ENCODE data around the gene CIAPIN1. TPM values are rescaled to one million over a fixed set of nuclear protein-coding genes. Genes with fewer than 3 reads are reported as not detected.
"Not testable (repeated sequence)": the region's sequence is repeated elsewhere in the genome, so short reads cannot be mapped to it uniquely, and the experiment has no call there.

Gene CIAPIN1
- total RNA-seq, 1 donor from 2014 or later, result 56.9 TPM

GRCh38 chr16:57439947-57440346 is 7.2 kb downstream of the CIAPIN1 start:
- H3K9me3 ChIP-seq (ENCODE audit: control insufficient read depth in 3 of 3, low read length in 3 of 3); H3K9ac ChIP-seq (ENCODE audit: low read depth in 1 of 3, low read length in 3 of 3); H3K4me1 ChIP-seq (ENCODE audit: control insufficient read depth in 3 of 3, insufficient read depth in 3 of 3, low read length in 3 of 3); H3K27ac ChIP-seq (ENCODE audit: low read depth, low read length); H3K4me3 ChIP-seq (ENCODE audit: low read length in 3 of 3); H3K27me3 ChIP-seq (ENCODE audit: control insufficient read depth in 3 of 3, insufficient read depth in 3 of 3, low read length in 3 of 3): not testable (repeated sequence)
- peaks cover 16 to 37% (median 30%) of the 10 kb centered on the region in 3 donors for H3K36me3 ChIP-seq (ENCODE audit: control insufficient read depth in 3 of 3, insufficient read depth in 3 of 3, low read length in 3 of 3)

- H3K27ac ChIP-seq (ENCODE audit: low read depth, low read length), result no peak overlapping the region
- no peak overlapping the region for H3K9ac ChIP-seq (ENCODE audit: low read depth in 1 of 3, low read length in 3 of 3)
- peaks cover 53 to 76% (median 71%) of the 10 kb centered on the region in 3 donors for H3K36me3 ChIP-seq (ENCODE audit: control insufficient read depth in 3 of 3, insufficient read depth in 3 of 3, low read length in 3 of 3)
- no peak overlapping the region for H3K4me3 ChIP-seq (ENCODE audit: low read length in 3 of 3)
- no peaks in the 10 kb centered on the region for H3K4me1 ChIP-seq (ENCODE audit: control insufficient read depth in 3 of 3, insufficient read depth in 3 of 3, low read length in 3 of 3)
- H3K9me3 ChIP-seq (ENCODE audit: control insufficient read depth in 3 of 3, low read length in 3 of 3), result no peaks in the 10 kb centered on the region
- no peaks in the 10 kb centered on the region for H3K27me3 ChIP-seq (ENCODE audit: control insufficient read depth in 3 of 3, insufficient read depth in 3 of 3, low read length in 3 of 3)
Observed at GRCh38 chr16:57435838-57436237, 11.3 kb downstream of the CIAPIN1 start.

DNA sequence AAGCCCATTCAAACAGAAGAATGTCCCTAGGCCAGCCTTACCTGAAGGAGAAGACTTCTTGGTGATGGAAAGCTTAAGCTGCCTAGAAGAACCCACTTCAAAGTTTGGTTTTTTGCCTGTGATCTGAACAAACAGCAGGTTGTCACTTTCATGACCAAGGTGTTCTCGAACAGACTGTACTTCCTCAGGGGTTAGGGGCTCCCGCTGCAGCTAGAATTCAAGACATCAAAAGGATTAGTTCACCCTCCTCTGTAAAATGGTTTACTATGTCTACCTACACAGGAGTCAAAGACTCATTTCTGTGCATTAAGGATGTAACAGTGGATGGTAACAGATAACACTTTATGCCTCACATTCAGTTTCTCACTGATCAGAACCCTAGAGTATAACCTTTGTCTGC is 13.2 kb downstream of the CIAPIN1 start:
- H3K27me3 ChIP-seq (ENCODE audit: control insufficient read depth in 3 of 3, insufficient read depth in 3 of 3, low read length in 3 of 3), result no peaks in the 10 kb centered on the region
- H3K27ac ChIP-seq (ENCODE audit: low read depth, low read length), result no peak overlapping the region
- no peak overlapping the region for H3K4me3 ChIP-seq (ENCODE audit: low read length in 3 of 3)
- no peaks in the 10 kb centered on the region for H3K9me3 ChIP-seq (ENCODE audit: control insufficient read depth in 3 of 3, low read length in 3 of 3)
- H3K4me1 ChIP-seq (ENCODE audit: control insufficient read depth in 3 of 3, insufficient read depth in 3 of 3, low read length in 3 of 3), result no peaks in the 10 kb centered on the region
- H3K36me3 ChIP-seq (ENCODE audit: control insufficient read depth in 3 of 3, insufficient read depth in 3 of 3, low read length in 3 of 3), result peaks cover 58 to 81% (median 75%) of the 10 kb centered on the region in 3 donors
- H3K9ac ChIP-seq (ENCODE audit: low read depth in 1 of 3, low read length in 3 of 3), result no peak overlapping the region

- Histone ChIP-seq H3K9ac (ENCODE audit: low read depth in 1 of 3, low read length in 3 of 3) (no peak overlapping the region), H3K36me3 (ENCODE audit: control insufficient read depth in 3 of 3, insufficient read depth in 3 of 3, low read length in 3 of 3) (peaks cover 61 to 81% (median 79%) of the 10 kb centered on the region in 3 donors), H3K9me3 (ENCODE audit: control insufficient read depth in 3 of 3, low read length in 3 of 3) (no peaks in the 10 kb centered on the region), H3K27me3 (ENCODE audit: control insufficient read depth in 3 of 3, insufficient read depth in 3 of 3, low read length in 3 of 3) (no peaks in the 10 kb centered on the region), H3K4me1 (ENCODE audit: control insufficient read depth in 3 of 3, insufficient read depth in 3 of 3, low read length in 3 of 3) (no peaks in the 10 kb centered on the region), H3K4me3 (ENCODE audit: low read length in 3 of 3) (no peak overlapping the region), H3K27ac (ENCODE audit: low read depth, low read length) (no peak overlapping the region)
Observed at GRCh38 chr16:57432989-57433388, 14.2 kb downstream of the CIAPIN1 start.

GRCh38 chr16:57432505-57432904 is 14.7 kb downstream of the CIAPIN1 start:
- H3K27me3 ChIP-seq (ENCODE audit: control insufficient read depth in 3 of 3, insufficient read depth in 3 of 3, low read length in 3 of 3), result no peaks in the 10 kb centered on the region
- no peaks in the 10 kb centered on the region for H3K4me1 ChIP-seq (ENCODE audit: control insufficient read depth in 3 of 3, insufficient read depth in 3 of 3, low read length in 3 of 3)
- H3K4me3 ChIP-seq (ENCODE audit: low read length in 3 of 3), result no peak overlapping the region
- no peaks in the 10 kb centered on the region for H3K9me3 ChIP-seq (ENCODE audit: control insufficient read depth in 3 of 3, low read length in 3 of 3)
- peaks cover 63 to 84% (median 76%) of the 10 kb centered on the region in 3 donors for H3K36me3 ChIP-seq (ENCODE audit: control insufficient read depth in 3 of 3, insufficient read depth in 3 of 3, low read length in 3 of 3)
- no peak overlapping the region for H3K9ac ChIP-seq (ENCODE audit: low read depth in 1 of 3, low read length in 3 of 3)
- no peak overlapping the region for H3K27ac ChIP-seq (ENCODE audit: low read depth, low read length)

DNA sequence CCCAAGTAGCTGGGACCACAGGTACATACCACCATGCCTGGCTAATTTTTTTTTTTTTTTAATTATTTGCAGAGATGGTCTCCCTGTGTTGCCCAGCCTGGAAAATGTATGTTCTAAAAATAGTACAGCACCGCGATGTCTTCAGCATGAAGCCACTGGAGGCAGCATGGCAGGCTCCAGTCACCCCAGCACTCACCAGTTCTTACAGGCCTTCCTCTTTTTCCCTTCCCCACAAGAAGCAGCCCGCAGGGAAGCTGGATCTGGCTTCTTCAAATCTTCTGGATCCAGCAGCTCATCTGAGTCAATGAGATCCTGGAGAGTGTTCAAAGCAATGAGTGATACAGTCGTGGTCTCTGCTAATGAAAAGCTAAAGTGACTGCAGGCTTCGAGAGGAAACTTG is 16.2 kb downstream of the CIAPIN1 start:
- Histone ChIP-seq H3K4me1 (ENCODE audit: control insufficient read depth in 3 of 3, insufficient read depth in 3 of 3, low read length in 3 of 3) (peaks cover 0 to 3% (median 0%) of the 10 kb centered on the region in 3 donors), H3K27ac (ENCODE audit: low read depth, low read length) (no peak overlapping the region), H3K36me3 (ENCODE audit: control insufficient read depth in 3 of 3, insufficient read depth in 3 of 3, low read length in 3 of 3) (peaks cover 66 to 81% (median 78%) of the 10 kb centered on the region in 3 donors), H3K9ac (ENCODE audit: low read depth in 1 of 3, low read length in 3 of 3) (no peak overlapping the region), H3K27me3 (ENCODE audit: control insufficient read depth in 3 of 3, insufficient read depth in 3 of 3, low read length in 3 of 3) (no peaks in the 10 kb centered on the region), H3K4me3 (ENCODE audit: low read length in 3 of 3) (no peak overlapping the region), H3K9me3 (ENCODE audit: control insufficient read depth in 3 of 3, low read length in 3 of 3) (no peaks in the 10 kb centered on the region)

DNA sequence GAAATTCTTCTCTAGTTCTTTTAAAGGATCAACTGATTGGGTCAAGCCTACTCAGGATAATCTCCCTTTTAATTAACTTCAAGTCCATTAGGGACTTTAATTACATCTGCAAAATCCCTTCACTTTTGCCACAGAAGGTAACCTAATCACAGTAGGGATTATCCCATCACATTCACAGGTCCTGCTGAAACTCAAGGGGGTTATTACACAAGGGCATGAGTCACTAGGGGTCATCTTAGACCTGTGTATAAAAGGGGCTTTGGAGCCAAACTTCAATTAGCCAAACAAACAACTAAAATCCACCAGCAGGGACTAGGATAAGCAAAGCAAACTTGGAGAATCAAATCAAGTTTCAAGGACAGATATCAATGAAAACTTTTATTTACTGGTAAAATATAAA is 19.4 kb downstream of the CIAPIN1 start:
- Histone ChIP-seq H3K4me1 (ENCODE audit: control insufficient read depth in 3 of 3, insufficient read depth in 3 of 3, low read length in 3 of 3) (peaks cover 0 to 12% (median 6%) of the 10 kb centered on the region in 3 donors), H3K4me3 (ENCODE audit: low read length in 3 of 3) (no peak overlapping the region), H3K9me3 (ENCODE audit: control insufficient read depth in 3 of 3, low read length in 3 of 3) (no peaks in the 10 kb centered on the region), H3K36me3 (ENCODE audit: control insufficient read depth in 3 of 3, insufficient read depth in 3 of 3, low read length in 3 of 3) (peaks cover 42 to 54% (median 47%) of the 10 kb centered on the region in 3 donors), H3K27ac (ENCODE audit: low read depth, low read length) (no peak overlapping the region), H3K9ac (ENCODE audit: low read depth in 1 of 3, low read length in 3 of 3) (no peak overlapping the region), H3K27me3 (ENCODE audit: control insufficient read depth in 3 of 3, insufficient read depth in 3 of 3, low read length in 3 of 3) (no peaks in the 10 kb centered on the region)

DNA sequence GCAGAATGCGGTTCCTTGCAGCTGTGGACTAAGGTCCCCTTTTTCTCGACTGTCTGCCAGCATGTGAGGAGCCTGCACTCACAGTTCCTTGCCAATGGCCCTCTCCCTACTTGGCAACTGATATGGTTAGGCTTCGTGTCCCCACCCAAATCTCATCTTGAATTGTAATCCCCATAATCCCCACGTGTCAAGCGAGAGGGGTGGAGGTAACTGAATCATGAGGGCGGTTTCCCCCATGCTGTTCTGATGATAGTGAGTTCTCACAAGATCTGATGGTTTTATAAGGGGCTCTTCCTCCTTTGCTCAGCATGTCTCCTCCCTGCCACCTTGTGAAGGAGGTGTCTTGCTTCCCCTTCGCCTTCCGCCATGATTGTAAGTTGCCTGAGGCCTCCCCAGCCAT is 19.9 kb downstream of the CIAPIN1 start:
- peaks cover 37 to 49% (median 42%) of the 10 kb centered on the region in 3 donors for H3K36me3 ChIP-seq (ENCODE audit: control insufficient read depth in 3 of 3, insufficient read depth in 3 of 3, low read length in 3 of 3)
- H3K9ac ChIP-seq (ENCODE audit: low read depth in 1 of 3, low read length in 3 of 3), result no peak overlapping the region
- H3K9me3 ChIP-seq (ENCODE audit: control insufficient read depth in 3 of 3, low read length in 3 of 3), result no peaks in the 10 kb centered on the region

DNA sequence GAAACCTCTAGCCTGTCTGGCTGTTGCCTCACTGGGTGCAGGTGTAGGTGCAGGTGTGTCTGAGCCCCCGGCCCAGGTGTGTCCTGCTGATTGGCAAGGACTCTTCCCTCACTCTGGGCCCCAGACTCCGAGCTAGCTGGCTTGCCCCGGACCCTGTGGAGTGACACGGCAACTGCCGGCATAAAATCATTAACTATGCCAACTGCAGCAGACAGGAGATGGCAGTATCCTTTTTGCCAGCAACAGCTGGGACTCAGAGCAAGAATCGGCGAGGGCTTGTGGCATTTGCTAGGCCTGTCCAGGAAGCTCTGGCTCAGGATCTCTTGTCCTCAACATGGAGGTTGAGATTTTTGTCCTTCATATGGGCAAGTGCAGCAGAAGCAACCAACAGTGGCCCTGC is 20.8 kb downstream of the CIAPIN1 start:
- no peak overlapping the region for H3K27ac ChIP-seq (ENCODE audit: low read depth, low read length)

More for the DNA sequence above, 19.9 kb downstream of the CIAPIN1 start:
- no peaks in the 10 kb centered on the region for H3K27me3 ChIP-seq (ENCODE audit: control insufficient read depth in 3 of 3, insufficient read depth in 3 of 3, low read length in 3 of 3)
- no peak overlapping the region for H3K4me3 ChIP-seq (ENCODE audit: low read length in 3 of 3)
- H3K4me1 ChIP-seq (ENCODE audit: control insufficient read depth in 3 of 3, insufficient read depth in 3 of 3, low read length in 3 of 3), result peaks cover 2 to 12% (median 8%) of the 10 kb centered on the region in 3 donors
- H3K27ac ChIP-seq (ENCODE audit: low read depth, low read length), result no peak overlapping the region

DNA sequence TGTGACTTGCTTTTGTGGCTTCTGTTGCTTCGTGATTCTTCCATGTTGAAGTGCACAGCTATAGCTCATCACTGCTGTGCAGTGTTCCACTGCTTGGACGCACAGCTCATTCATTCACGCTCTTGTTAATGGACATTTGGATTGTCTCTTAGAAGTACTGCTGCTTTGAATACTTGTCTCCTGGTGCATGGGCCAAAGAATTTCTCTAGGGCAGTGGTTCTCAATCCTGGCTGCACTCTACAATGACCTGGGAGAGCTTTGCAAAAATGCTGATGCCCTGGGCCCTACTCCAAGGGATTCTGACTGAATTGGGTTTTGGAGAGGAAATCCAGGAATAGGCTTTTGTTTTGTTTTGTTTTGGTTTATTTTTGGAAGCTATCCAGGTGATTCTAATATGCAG is 22.6 kb downstream of the CIAPIN1 start:
- H3K36me3 ChIP-seq (ENCODE audit: control insufficient read depth in 3 of 3, insufficient read depth in 3 of 3, low read length in 3 of 3), result peaks cover 15 to 23% (median 17%) of the 10 kb centered on the region in 3 donors
- H3K9ac ChIP-seq (ENCODE audit: low read depth in 1 of 3, low read length in 3 of 3), result no peak overlapping the region
- H3K9me3 ChIP-seq (ENCODE audit: control insufficient read depth in 3 of 3, low read length in 3 of 3), result no peaks in the 10 kb centered on the region
- no peak overlapping the region for H3K4me3 ChIP-seq (ENCODE audit: low read length in 3 of 3)
- H3K4me1 ChIP-seq (ENCODE audit: control insufficient read depth in 3 of 3, insufficient read depth in 3 of 3, low read length in 3 of 3), result peaks cover 3 to 12% (median 9%) of the 10 kb centered on the region in 3 donors
- no peak overlapping the region for H3K27ac ChIP-seq (ENCODE audit: low read depth, low read length)
- no peaks in the 10 kb centered on the region for H3K27me3 ChIP-seq (ENCODE audit: control insufficient read depth in 3 of 3, insufficient read depth in 3 of 3, low read length in 3 of 3)

More for the DNA sequence above, 20.8 kb downstream of the CIAPIN1 start:
- Histone ChIP-seq H3K36me3 (ENCODE audit: control insufficient read depth in 3 of 3, insufficient read depth in 3 of 3, low read length in 3 of 3) (peaks cover 30 to 39% (median 33%) of the 10 kb centered on the region in 3 donors), H3K4me3 (ENCODE audit: low read length in 3 of 3) (no peak overlapping the region), H3K9ac (ENCODE audit: low read depth in 1 of 3, low read length in 3 of 3) (peak overlapping the region in 1 of 3 donors; percentile 47), H3K27me3 (ENCODE audit: control insufficient read depth in 3 of 3, insufficient read depth in 3 of 3, low read length in 3 of 3) (no peaks in the 10 kb centered on the region), H3K9me3 (ENCODE audit: control insufficient read depth in 3 of 3, low read length in 3 of 3) (no peaks in the 10 kb centered on the region), H3K4me1 (ENCODE audit: control insufficient read depth in 3 of 3, insufficient read depth in 3 of 3, low read length in 3 of 3) (peaks cover 3 to 12% (median 9%) of the 10 kb centered on the region in 3 donors)
